GM19328 (cell line): ENCODE data around the gene IL3RA.
"Not testable (repeated sequence)": the region's sequence is repeated elsewhere in the genome, so short reads cannot be mapped to it uniquely, and the experiment has no call there.

Experiments
- ATAC-seq: cut with Tn5 transposase; IDR thresholded peaks from one replicate; pipeline ENCODE4 v1.9.1; 2021; ENCODE audit warnings: mild to moderate bottlenecking, moderate library complexity; ENCODE audit not compliant: unreplicated experiment

Gene IL3RA

DNA sequence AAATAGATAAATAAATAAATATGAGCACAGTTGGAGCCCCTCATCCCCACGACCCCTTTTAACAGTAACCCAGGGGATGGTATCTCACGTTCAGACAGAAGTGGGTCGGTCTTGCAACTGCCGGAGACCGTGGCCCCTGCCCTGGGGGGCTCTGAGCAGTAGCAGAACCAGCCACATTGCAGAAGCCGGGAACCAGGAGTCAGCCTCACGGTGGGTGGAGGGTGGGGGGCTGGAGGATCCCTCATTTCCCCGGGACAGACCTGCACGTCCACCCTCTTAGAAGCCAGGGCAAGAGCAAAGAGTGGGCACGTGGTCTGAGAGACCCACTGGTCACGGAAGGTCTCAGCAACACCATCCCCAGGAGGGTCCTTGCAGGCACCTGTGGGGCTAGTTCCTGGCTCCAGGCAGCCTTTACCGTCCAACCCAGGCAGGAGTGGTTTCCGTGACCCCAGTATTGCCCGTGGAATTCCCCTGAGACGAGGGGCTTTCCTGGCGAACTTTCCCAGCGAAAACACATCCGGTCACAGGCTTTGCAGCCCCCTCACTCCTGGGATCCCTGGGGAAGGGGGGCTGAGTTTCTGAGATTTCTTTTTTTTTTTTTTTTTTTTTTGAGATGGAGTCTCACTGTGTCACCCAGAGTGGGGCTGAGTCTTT lies 8.8 kb upstream of the IL3RA start:
- no peak for ATAC-seq

DNA sequence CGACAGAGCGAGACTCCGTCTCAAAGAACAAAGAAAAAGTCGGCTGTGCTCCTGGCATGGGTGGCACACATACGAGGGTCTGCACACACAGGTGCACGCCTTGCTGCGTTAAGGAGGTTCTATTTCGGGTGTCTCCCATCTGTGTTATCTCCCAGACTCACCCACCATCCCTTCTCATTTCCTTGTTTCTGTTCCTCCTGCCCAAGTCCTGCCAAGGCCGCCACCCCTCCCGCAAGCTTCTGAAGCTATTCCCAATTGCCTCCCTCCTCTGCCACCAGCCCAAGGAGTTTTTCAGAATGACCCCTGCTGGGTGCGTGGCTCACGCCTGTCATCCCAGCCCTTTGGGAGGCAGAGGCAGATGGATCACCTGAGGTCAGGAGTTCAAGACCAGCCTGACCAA lies 6.0 kb upstream of the IL3RA start:
- no peak for ATAC-seq

DNA sequence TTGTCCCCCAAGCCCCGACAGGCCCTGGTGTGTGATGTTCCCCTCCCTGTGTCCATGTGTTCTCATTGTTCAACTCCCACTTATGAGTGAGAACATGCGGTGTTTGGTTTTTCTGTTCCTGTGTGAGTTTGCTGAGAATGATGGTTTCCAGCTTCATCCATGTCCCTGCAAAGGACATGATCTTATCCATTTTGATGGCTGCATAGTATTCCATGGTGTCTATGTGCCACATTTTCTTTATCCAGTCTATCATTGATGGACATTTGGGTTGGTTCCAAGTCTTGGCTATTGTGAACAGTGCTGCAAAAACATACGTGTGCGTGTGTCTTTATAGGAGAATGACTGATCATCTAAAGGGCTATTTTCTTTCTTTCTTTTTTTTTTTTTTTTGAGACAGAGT lies 4.2 kb upstream of the IL3RA start:
- ATAC-seq: not testable (repeated sequence)

DNA sequence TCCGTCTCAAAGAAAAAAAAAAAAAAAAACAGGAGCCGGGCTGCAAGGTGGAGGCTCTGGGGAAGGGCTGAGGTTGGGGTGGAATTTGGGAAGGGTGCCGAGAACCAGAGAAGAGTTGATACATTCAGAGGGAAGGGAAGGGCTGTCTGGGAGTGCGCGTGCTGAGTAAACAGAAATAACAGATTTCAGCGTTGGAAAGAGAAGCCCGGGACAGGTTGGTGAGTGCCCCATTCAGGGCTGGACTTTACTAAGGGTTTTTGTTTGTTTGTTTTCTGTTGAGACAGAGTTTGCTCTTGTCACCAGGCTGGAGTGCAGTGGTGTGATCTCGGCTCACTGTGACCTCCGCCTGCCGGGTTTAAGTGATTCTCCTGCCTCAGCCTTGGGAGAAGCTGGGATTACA lies 1.7 kb upstream of the IL3RA start:
- ATAC-seq: no peak

DNA sequence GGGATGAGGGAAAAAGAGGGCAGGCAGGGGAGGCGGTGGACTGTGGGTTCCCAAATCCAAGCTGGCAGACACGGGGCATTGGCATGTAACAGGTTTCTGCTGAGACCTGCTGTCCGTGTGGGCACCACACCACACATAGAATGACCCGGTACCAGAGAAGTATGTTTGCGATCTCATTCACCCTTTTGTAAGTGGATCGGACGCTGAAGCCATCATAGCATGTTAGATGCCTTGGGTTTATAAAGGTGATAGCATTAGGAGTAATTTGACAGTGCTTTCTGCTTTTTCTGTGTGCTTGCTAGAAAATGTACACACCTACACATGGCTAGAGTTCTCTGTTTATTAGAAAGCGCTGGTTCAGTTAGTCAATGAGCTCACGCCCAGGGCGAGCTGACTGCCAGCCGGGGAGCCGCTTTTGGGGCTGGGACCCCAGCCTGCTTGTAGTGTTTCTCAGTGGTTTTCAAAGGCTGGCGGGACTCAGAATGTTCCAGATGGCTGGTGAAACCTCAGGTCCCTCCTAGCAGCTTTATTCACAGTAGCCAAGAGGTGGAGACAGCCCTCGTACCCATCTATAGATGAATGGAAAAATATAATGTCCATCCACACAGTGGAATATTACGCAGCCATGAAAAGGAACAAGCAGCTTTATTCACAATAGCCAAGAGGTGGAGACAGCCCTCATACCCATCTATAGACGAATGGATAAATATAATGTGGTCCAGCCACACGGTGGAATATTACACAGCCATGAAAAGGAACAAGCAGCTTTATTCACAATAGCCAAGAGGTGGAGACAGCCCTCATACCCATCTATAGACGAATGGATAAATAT lies 579 bp downstream of the IL3RA start:
- ATAC-seq: no peak

DNA sequence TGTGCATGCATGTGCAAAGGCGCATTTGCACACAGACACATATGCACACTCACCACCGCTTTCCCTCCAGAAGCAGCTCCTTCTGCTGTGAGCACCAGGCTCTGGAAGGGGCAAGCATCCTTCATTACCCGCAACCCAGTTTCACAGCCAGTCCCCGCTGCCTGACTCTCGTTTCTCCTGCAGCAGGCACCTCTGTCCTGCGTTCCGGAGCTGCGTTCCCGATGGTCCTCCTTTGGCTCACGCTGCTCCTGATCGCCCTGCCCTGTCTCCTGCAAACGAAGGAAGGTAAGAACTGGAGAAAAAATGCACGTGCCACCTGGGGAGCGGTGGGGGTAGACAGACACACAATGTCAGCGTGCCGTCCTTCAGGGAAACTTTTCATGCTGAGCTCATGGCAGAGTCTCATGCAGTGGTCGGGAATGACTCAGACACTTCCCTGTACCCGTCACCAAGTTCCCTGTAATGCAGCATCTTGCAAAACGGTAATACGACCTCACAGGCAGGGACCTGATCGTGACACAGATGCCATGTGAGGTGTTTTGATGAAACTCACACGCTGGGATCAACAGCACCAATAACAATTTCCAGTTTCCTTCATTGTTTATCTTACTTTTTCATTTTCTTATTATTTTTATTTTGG lies 5.1 kb downstream of the IL3RA start:
- no peak for ATAC-seq

DNA sequence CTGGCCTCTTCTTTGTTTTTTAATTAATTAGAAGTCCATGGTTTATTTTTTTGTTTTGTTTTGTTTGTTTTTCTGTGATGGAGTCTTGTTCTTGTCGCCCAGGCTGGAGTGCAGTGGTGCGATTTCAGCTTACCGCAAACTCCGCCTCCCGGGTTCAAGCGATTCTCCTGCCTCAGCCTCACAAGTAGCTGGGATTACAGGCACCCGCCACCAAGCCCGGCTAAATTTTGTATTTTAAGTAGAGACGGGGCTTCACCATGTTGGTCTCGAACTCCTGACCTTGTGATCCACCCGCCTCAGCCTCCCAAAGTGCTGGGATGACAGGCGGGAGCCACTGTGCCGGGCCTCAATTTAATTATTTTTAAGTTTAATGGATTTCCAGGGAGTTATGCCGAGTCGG lies 13.0 kb downstream of the IL3RA start:
- not testable (repeated sequence) for ATAC-seq

DNA sequence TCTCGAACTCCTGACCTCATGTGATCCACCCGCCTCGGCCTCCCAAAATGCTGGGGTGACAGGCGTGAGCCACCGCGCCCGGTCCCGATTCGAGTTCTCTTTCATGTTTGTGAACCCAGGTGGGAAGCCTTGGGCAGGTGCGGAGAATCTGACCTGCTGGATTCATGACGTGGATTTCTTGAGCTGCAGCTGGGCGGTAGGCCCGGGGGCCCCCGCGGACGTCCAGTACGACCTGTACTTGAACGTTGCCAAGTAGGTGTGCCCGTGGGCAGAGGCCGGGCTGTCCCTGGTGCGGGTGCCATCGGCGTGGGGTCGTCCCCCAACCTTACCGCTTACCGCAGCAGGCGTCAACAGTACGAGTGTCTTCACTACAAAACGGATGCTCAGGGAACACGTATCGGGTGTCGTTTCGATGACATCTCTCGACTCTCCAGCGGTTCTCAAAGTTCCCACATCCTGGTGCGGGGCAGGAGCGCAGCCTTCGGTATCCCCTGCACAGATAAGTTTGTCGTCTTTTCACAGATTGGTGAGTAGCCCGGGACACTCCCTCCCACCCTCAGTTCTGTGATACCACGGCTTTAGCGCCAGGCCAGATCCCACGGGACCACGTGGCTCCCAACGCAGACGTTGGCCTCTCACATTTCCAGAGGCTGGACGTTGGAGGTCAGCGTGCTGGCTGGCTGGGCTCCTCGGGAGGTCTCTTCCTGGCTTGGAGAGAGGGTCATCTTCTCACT lies 15.6 kb downstream of the IL3RA start:
- ATAC-seq: no peak

DNA sequence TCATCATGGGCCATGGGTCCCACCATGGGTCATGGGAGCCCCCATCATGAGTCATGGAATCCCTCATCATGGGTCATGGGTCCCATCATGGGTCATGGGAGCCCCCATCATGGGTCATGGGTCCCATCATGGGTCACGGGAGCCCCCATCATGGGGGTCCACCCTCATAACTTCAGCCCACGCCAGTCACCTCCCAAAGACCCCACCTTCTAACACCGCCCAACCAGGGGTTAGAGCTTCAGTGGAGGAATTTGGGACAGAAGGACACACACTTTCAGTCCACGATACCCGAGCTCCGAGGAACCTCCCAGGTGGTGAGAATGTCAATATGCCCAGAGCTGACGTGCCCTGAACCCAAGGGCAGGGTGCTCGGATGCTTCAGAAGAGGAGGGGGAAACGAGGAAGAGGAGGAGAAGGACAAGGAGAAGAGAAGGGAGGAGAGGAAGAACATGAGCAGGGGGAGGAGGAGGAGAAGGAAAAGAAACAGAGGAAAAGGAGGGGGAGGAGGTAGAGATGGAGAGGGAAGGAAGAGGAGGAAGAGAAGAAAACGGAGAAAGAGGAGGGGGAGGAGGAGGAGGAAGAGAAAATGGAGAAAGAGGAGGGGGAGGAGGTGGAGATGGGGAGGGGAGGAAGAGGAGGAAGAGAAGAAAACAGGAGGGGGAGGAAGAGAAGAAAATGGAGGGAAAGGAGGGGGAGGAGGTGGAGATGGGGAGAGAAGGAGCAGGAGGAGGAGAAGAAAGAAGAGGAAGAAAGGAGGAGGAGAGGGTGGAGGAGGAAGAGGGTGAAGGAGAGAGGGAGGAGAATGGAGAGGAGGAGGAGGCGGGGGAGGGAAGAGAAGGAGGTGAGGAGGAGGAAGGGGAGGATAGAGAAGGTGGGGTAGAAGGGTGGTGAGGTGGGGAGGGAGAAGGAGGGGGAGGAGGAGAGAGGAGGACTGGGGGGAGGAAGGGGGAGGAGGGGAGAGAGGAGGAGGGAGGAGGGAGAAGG lies 17.7 kb downstream of the IL3RA start:
- no peak for ATAC-seq

DNA sequence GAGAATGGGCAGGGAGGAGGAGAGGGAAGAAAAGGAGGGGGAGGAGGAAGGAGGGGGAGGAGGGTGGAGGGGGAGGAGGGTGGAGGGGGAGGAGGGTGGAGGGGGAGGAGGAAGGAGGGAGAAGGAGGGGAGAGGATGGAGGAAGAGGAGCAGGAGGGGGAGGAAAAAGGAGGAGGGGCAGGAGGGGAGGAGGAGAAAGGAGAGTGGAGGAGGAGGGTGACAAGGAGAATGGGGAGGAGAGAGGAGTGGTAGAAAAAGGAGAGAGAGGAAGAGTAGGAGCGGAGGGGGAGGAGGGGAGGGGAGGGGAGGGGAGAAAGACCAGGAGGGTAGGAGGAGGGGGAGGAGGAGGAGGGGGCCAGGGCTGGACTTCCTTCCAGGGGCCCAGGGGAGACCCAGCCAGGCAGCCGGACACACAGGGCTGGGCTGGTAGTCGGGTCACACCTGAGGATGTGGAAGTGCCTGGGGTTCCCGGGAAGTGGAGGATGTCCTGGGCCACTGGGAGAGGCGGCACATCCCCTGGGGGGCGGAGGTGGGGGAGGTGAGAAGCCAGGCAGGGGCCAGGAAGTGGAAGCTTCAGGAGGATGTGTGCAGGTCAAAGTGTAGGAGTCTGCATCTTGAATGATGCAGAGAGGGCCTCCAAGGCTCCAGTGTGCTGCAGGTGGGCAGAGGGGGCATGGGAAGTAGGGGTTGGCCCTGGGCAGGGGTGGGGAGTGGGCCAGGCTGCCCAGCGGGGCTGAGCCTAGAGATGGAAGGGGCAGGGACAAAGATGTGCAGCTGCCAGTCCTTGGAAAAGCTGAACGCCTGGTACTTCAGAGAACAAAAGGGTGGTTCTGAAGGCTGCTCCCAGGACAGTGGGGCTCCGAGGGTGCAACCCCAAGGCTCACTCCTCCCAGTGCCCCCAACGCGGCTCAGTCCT lies 18.8 kb downstream of the IL3RA start:
- ATAC-seq: no peak

DNA sequence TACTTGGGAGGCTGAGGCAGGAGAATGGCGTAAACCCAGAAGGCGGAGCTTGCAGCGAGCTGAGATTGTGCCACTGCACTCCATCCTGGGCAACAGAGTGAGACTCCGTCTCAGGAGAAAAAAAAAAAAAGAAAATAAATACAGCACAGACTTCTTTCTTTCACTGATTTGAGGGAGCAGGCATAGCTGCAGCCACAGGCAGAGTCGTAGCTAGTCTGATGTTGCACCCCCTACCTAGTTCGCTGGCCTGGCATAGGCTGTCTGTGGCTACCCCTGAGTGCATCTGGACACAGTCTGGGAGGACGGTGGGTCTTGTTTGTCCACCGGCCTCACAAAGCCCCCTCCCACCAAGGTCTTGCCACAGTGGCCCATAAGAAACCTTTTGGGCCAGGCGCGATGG lies 21.4 kb downstream of the IL3RA start:
- ATAC-seq: no peak

DNA sequence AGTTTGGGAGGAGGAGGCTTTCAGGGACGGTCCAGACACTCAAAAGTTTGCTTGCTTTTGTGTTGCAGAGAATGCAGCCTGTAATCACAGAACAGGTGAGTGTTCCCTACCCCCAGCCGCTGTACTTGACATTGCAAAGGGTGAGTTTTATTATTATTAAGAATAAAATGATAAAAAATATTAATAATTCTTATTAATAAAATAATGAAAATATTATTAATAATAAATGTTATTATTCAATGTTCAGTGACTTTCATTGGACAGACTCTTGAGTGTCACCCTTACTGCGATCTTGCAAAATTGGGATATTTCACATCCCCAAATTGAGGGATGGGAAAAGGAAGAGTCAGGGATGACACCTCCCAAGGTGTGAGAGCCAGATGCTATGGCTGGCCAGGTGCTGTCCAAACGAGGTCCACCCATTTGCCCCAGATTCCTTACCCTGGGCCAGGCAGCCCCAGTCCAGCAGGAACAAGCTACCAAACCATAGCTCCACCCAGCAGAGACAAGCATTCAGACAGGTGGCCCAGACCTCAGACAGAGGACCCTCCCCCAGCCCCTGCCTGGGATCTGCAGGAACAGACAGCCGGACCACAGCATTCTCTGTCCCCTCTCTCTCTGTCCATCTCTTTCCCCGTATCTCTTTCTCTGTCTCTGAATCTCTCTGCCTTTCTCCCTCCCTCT lies 22.4 kb downstream of the IL3RA start:
- ATAC-seq: no peak

DNA sequence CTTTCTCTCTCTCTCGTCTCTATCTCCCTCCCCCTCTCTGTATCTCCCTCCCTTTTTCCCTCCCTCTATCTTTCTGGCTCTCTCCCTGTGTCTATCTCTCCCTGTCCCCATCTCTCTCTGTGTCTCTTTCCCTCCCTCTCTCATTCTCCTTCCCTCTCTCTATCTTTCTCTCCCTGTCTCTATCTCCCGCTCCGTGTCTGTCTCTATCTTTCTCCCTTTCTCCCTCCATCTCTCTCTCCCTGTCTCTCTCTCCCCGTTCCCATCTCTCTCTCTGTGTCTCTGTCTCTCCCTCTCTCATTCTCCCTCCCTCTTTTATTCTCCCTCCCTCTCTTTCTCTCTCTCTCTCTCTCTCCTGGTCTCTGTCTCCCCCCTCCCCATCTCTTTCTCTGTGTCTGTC lies 22.9 kb downstream of the IL3RA start:
- no peak for ATAC-seq

DNA sequence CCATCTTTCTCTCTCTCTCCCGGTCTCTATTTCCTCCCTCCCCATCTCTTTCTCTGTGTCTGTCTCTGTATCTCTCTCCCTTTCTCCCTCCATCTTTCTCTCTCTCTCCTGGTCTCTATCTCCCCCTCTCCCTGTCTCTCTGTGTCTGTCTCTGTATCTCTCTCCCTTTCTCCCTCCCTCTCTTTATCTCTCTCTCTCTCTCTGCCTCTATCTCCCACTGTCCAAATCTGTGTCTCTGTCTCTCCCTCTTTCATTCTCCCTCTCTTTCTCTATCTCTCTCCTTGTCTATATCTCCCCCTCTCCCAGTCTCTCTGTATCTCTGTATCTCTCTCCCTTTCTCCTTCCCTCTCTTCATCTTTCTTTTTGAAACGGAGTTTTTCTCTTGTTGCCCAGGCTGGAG lies 23.6 kb downstream of the IL3RA start:
- ATAC-seq: no peak

DNA sequence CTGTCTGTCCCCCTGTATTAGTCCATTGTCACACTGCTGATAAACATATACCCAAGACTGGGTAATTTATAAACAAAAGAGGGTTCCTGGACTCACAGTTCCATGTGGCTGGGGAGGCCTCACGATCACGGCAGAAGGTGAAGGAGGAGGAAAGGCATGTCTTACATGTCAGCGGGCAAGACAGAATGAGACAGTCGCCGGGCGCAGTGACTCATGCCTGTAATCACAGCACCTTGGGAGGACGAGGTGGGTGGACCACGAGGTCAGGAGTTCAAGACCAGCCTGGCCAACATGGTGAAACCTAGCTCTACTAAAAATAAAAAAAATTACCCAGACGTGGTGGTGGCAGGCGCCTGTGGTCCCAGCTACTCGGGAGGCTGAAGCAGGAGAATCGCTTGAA lies 24.7 kb downstream of the IL3RA start:
- ATAC-seq: no peak

DNA sequence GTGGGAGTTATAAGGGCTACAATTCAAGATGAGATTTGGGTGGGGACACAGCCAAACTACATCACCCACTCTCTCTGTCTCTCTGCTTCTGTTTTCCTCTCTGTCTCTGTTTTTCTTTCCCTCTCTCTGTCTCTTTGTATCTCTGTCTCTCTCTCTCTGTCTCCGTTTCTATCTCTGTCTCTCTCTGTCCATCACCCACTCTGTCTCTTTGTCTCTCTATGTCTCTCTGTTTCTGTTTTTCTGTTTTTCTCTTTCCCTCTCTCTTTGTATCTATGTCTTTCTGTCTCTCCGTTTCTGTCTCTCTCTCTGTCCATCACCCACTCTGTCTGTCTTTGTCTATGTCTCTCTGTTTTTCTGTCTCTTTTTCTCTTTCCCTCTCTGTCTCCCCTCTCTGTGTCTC lies 25.3 kb downstream of the IL3RA start:
- no peak for ATAC-seq

DNA sequence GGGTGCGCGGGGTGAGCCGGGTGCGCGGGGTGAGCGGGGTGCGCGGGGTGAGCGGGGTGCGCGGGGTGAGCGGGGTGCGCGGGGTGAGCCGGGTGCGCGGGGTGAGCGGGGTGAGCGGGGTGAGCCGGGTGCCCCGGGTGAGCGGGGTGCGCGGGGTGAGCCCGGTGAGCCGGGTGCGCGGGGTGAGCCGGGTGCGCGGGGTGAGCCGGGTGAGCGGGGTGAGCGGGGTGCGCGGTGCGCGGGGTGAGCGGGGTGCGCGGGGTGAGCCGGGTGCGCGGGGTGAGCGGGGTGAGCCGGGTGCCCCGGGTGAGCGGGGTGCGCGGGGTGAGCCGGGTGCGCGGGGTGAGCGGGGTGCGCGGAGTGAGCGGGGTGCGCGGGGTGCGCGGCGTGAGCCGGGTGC lies 29.8 kb downstream of the IL3RA start:
- not testable (repeated sequence) for ATAC-seq

DNA sequence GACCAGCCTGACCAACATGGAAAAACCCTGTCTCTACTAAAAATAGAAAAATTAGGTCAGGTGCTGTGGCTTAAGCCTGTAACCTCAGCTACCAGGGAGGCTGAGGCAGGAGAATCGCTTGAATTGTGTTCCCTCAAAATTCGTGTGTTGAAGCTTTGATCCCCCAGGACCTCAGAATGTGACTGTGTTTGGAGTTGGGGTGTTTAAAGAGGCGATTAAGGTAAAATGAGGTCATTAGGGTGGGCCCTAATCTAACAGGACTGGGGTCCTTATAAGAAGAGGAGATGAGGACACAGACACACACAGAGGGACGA lies 31.8 kb downstream of the IL3RA start:
- no peak for ATAC-seq

DNA sequence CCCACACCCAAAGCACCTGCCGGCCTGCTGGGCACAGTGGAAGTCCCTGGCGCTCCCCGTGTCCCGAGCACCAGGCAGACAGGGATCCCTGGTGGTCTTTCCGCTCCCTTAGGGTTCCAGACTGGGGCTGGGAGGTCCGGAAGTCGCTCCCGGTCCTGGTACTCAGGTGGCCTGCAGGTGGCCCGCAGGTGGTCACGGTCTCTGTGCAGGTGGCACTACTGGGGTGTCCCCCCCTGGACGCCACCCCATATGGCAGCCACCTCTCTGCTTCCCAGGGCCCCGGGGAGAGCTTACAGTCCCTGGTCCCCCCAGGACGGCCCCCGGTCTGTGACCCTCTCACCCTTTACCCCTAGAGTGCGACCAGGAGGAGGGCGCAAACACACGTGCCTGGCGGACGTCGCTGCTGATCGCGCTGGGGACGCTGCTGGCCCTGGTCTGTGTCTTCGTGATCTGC lies 41.7 kb downstream of the IL3RA start:
- ATAC-seq: no peak
